ENCODE results near the gene MN1. TPM values are rescaled to one million over a fixed set of nuclear protein-coding genes. Genes with fewer than 3 reads are reported as not detected.

Gene MN1
- total RNA-seq, 1 experiment from 2014 or later = 8.2 TPM

GRCh38 chr22:27829620-27830019 lies 28.1 kb upstream of the MN1 start:
- Histone ChIP-seq H3K4me3 (no peak overlapping the region), H3K79me2 (ENCODE audit: low read depth) (no peaks in the 10 kb centered on the region), H3K27ac (no peak overlapping the region), H4K20me1 (ENCODE audit: insufficient read depth) (no peaks in the 10 kb centered on the region), H3F3A (ENCODE audit: insufficient read depth, low read depth) (no peaks in the 10 kb centered on the region), H3K4me1 (replicated peaks; ENCODE audit: insufficient read depth) (no peaks in the 10 kb centered on the region), H3K9me2 (ENCODE audit: insufficient read depth) (no peaks in the 10 kb centered on the region), H3K9me3 (ENCODE audit: insufficient read depth, low read depth) (no peaks in the 10 kb centered on the region), H3K36me3 (ENCODE audit: low read depth) (no peaks in the 10 kb centered on the region), H3K4me2 (no peak overlapping the region), H3K27me3 (ENCODE audit: insufficient read depth, low read depth) (no peaks in the 10 kb centered on the region), H2AFZ (no peak overlapping the region)
- DNase-seq = no peak
- intact Hi-C loops (cut with micrococcal nuclease; ENCODE audit: unreplicated experiment) = loop anchor here (10.0 kb wide), 1 partner anchor 1125 kb away; no protein-coding TSS in a partner anchor
- CTCF ChIA-PET = no interaction called here
- BruUV-seq (replicated peaks) = no TSS peak
- TF ChIP-seq, protein P1, sequence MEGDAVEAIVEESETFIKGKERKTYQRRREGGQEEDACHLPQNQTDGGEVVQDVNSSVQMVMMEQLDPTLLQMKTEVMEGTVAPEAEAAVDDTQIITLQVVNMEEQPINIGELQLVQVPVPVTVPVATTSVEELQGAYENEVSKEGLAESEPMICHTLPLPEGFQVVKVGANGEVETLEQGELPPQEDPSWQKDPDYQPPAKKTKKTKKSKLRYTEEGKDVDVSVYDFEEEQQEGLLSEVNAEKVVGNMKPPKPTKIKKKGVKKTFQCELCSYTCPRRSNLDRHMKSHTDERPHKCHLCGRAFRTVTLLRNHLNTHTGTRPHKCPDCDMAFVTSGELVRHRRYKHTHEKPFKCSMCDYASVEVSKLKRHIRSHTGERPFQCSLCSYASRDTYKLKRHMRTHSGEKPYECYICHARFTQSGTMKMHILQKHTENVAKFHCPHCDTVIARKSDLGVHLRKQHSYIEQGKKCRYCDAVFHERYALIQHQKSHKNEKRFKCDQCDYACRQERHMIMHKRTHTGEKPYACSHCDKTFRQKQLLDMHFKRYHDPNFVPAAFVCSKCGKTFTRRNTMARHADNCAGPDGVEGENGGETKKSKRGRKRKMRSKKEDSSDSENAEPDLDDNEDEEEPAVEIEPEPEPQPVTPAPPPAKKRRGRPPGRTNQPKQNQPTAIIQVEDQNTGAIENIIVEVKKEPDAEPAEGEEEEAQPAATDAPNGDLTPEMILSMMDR (conservative IDR thresholded peaks at IDR 0.05) = no peak
- no peak for TF ChIP-seq EZH2 (IDR thresholded peaks at IDR 0.05; ENCODE audit: low read depth)
- POLR2A ChIA-PET (ENCODE audit: unreplicated experiment) = interaction anchor here (0.7 kb wide), 1 partner anchor 836 kb away, joined by 9 read pairs; no protein-coding TSS in a partner anchor

GRCh38 chr22:27827604-27828587 lies 26.3 kb upstream of the MN1 start:
- TF ChIP-seq, protein P1 (conservative IDR thresholded peaks at IDR 0.05) = no peak
- no peak for TF ChIP-seq EZH2 (IDR thresholded peaks at IDR 0.05; ENCODE audit: low read depth)
- no peak overlapping the region for H3K27ac ChIP-seq
- no peaks in the 10 kb centered on the region for H3F3A ChIP-seq (ENCODE audit: insufficient read depth, low read depth)
- no peaks in the 10 kb centered on the region for H3K9me2 ChIP-seq (ENCODE audit: insufficient read depth)
- no TSS peak for BruUV-seq (replicated peaks)
- no peak overlapping the region for H3K4me2 ChIP-seq
- H4K20me1 ChIP-seq (ENCODE audit: insufficient read depth) = no peaks in the 10 kb centered on the region
- H2AFZ ChIP-seq = no peak overlapping the region
- no peak overlapping the region for H3K4me3 ChIP-seq
- H3K9me3 ChIP-seq (ENCODE audit: insufficient read depth, low read depth) = no peaks in the 10 kb centered on the region
- no peaks in the 10 kb centered on the region for H3K36me3 ChIP-seq (ENCODE audit: low read depth)
- no peaks in the 10 kb centered on the region for H3K4me1 ChIP-seq (replicated peaks; ENCODE audit: insufficient read depth)
- ChIA-PET CTCF (interaction anchor here (0.7 kb wide), 1 partner anchor 102 kb away, joined by 4 read pairs; no protein-coding TSS in a partner anchor), POLR2A (ENCODE audit: unreplicated experiment) (no interaction called here)
- no peaks in the 10 kb centered on the region for H3K27me3 ChIP-seq (ENCODE audit: insufficient read depth, low read depth)
- H3K79me2 ChIP-seq (ENCODE audit: low read depth) = no peaks in the 10 kb centered on the region
- no peak for DNase-seq
- intact Hi-C loops (cut with micrococcal nuclease; ENCODE audit: unreplicated experiment) = no loop called here

GRCh38 chr22:27825174-27825573 lies 23.6 kb upstream of the MN1 start:
- no peak for DNase-seq
- intact Hi-C loops (cut with micrococcal nuclease; ENCODE audit: unreplicated experiment) = no loop called here
- Histone ChIP-seq H3K4me2 (no peak overlapping the region), H3F3A (ENCODE audit: insufficient read depth, low read depth) (no peaks in the 10 kb centered on the region), H3K27ac (no peak overlapping the region), H3K4me1 (replicated peaks; ENCODE audit: insufficient read depth) (no peaks in the 10 kb centered on the region), H3K4me3 (no peak overlapping the region), H3K79me2 (ENCODE audit: low read depth) (no peaks in the 10 kb centered on the region), H3K36me3 (ENCODE audit: low read depth) (no peaks in the 10 kb centered on the region), H3K27me3 (ENCODE audit: insufficient read depth, low read depth) (no peaks in the 10 kb centered on the region), H3K9me2 (ENCODE audit: insufficient read depth) (no peaks in the 10 kb centered on the region), H2AFZ (no peak overlapping the region), H4K20me1 (ENCODE audit: insufficient read depth) (no peaks in the 10 kb centered on the region), H3K9me3 (ENCODE audit: insufficient read depth, low read depth) (no peaks in the 10 kb centered on the region)
- POLR2A ChIA-PET (ENCODE audit: unreplicated experiment) = no interaction called here
- CTCF ChIA-PET = no interaction called here
- no TSS peak for BruUV-seq (replicated peaks)
- no peak for TF ChIP-seq EZH2 (IDR thresholded peaks at IDR 0.05; ENCODE audit: low read depth)
- TF ChIP-seq, protein P1 (conservative IDR thresholded peaks at IDR 0.05) = peak; percentile 56

Measured in PC-9 (cell line).